GM21423 (cell line): Measurements from ENCODE around the gene CHAF1A.

ENCODE experiments used
- ATAC-seq: cut with Tn5 transposase; IDR thresholded peaks from one replicate; pipeline ENCODE4 v1.9.1; 2021; ENCODE audit warnings: mild to moderate bottlenecking, moderate library complexity; ENCODE audit not compliant: unreplicated experiment

The CHAF1A gene, protein sequence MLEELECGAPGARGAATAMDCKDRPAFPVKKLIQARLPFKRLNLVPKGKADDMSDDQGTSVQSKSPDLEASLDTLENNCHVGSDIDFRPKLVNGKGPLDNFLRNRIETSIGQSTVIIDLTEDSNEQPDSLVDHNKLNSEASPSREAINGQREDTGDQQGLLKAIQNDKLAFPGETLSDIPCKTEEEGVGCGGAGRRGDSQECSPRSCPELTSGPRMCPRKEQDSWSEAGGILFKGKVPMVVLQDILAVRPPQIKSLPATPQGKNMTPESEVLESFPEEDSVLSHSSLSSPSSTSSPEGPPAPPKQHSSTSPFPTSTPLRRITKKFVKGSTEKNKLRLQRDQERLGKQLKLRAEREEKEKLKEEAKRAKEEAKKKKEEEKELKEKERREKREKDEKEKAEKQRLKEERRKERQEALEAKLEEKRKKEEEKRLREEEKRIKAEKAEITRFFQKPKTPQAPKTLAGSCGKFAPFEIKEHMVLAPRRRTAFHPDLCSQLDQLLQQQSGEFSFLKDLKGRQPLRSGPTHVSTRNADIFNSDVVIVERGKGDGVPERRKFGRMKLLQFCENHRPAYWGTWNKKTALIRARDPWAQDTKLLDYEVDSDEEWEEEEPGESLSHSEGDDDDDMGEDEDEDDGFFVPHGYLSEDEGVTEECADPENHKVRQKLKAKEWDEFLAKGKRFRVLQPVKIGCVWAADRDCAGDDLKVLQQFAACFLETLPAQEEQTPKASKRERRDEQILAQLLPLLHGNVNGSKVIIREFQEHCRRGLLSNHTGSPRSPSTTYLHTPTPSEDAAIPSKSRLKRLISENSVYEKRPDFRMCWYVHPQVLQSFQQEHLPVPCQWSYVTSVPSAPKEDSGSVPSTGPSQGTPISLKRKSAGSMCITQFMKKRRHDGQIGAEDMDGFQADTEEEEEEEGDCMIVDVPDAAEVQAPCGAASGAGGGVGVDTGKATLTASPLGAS

DNA sequence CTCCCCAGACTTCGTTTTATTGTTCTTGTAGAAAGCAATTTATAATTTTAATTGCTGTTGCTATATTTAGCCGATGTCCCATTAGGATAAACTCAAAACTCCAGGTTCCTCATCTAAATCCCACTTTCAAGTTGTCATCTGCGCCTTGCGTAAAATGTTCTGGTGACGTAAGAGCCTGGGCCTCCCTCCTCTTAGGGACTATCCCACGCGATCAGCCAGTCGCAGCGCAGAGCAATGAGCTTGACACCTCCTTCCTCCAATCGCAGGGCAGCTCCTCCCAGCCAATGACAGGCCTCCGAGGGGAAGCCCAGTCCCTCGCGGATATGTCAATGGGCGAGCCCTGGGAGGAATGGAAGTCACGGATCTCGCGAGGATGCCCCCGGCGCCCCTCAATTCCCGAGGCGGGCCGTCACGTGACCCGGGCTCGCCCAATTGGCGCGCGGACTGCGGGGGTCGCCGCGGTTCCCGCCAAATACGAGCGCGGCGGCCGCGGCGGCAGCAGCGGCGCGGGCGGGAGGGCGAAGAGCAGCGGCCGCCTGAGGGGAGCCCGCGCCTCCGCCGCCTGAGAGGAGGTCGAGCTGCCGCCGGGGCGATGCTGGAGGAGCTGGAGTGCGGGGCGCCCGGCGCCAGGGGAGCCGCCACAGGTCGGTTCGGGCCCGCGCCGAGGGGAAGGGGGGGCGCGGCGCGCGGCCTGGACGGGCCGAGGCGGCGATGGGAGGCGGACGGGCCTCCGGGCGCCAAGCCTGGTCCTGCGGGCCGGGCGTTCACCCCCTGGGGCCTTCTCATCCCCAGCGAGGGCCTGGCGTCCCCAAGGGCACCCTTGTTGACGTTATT, at the start of gene CHAF1A:
Gene CHAF1A (plus strand): TSS at position 470 of the 834 bp plus-strand sequence. CDS start 123 bp downstream, at position 593.
- peak; percentile 74 for ATAC-seq

DNA sequence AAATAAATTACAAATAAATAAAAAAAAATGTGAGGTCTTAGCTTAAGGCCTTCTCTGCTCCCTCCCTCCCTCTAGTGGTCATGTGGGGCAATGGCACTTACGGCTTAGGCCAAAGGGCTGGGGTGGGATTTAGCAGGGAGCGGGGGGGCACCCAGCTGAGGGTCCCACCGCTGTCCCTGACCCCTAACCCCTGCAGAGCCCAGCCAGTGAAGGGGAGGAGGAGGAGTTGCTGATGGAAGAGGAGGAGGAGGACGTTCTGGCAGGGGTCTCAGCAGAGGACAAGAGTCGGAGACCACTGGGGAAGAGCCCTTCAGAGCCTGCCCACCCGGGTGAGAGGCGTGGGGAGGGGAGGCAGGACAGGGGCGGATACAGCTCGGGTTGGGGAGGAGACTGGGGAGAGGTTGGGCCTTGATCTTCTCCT, 49.7 kb upstream of the CHAF1A start:
- ATAC-seq, result no peak

DNA sequence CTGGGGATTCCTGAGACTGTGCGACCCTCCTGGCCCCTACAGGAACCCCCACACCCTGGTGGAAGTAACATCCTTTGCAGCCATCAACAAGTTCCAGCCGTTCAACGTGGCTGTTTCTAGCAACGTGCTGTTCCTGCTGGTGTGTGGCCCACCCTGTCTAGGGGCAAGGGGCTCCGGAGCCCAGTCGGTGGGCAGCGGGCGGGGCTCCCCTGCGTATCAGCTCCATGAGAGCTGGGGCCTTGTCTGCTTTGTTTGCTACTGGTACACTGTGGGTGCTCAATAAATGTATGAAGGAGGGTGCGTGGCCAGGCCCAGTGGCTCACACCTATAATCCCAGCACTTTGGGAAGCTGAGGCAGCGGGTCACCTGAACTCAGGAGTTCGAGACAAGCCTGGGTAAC, 48.2 kb upstream of the CHAF1A start:
- ATAC-seq, result no peak

DNA sequence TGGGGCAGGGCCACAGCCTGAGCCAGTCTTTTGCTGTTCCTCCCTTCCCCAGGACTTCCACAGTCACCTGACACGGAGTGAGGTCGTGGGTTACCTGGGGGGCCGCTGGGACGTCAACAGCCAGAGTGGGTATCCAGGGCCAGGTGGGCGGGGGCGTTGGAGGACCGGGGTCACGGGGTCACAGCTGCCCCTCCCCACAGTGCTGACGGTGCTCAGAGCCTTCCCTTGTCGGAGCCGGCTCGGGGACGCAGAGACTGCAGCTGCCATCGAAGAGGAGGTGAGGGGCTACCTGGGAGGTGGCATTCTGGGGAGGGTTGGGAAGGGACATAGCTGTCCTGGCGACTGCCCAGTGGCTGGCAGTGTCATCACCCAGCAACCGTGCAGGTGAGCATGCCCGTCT, 47.5 kb upstream of the CHAF1A start:
- no peak for ATAC-seq

DNA sequence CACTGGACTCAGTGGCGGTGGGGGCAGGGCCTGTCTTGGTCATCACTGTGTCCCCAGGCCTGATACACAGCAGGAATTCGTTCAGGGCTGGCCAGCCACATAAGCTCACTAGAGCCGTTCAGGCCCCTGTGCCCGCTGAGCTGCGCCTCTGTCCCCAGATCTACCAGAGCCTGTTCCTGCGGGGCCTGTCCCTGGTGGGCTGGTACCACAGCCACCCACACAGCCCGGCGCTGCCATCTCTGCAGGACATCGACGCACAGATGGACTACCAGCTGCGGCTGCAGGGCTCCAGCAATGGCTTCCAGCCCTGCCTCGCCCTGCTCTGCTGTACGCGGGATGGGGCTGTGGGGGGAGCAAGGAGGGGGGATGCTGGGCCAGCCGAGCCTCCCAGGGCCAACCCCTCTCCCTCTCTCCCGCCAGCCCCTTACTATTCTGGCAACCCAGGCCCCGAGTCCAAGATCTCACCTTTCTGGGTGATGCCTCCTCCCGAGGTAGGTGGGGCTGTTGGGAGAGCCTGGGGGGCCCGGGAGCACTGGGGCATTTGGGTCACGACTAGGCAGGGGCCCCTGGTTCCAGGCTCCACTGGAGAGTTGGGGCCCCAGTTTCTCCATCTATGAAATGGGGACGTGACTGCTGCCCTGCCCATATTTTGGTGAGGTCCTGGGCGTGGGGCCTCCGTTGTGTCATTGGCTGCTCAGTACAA, 45.2 kb upstream of the CHAF1A start:
- ATAC-seq, result no peak

DNA sequence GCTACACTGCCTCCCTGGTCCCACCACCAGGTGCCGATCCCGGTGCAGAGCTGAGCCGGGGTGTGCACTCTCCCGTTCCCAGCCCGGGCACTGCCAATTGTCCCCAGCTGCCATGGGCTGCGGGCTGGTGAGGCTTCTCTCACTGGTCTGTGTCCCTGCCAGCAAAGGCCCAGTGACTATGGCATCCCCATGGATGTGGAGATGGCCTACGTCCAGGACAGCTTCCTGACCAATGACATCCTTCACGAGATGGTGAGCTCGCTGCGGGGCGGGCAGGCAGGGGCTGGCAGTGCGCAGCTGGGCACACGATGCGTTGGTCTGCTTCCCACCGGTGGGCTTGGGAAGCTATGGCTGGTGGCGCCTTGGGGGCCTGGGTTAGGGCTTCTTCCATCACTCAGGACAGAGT, 44.5 kb upstream of the CHAF1A start:
- no peak for ATAC-seq

DNA sequence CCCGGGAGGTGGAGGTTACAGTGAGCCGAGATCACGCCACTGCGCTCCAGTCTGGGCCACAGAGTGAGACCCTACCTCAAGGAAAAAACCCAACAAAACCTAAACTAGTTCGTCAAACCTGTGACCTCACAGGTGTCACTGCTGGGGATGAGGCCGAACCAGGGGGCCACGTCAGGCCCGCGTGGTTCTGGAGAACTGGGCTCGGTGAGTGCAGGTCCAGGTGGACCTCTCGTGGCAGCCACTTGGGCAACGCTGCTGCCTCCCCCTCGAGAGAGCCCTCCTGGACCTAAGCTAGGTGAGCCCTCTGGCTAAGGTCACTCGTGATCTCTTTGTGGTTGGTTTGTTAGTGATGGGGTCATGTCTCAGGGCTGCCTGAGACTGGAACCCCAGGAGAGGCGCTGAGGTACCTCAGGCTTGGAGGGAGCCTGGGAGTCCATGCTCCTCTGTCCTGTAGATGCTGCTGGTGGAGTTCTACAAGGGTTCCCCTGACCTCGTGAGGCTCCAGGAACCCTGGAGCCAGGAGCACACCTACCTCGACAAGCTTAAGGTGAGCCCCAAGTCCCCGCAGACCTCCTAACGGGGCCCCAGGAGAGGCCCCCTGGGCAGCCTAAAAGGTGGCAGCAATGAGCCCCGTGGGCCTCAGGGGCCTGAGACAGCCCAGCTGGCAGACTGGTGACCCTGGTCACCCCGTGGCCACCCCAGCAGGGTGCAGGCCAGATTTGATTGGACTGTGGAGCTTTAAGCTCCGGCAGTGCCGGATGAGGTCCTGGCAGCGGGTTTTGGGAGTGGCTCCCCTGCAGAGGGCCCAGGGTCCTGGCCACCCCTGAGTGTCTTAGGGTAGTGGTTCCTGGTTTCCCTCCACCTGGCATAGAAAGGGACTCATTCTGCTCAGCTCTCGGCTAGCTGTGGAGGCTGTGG, 43.5 kb upstream of the CHAF1A start:
- ATAC-seq, result no peak

DNA sequence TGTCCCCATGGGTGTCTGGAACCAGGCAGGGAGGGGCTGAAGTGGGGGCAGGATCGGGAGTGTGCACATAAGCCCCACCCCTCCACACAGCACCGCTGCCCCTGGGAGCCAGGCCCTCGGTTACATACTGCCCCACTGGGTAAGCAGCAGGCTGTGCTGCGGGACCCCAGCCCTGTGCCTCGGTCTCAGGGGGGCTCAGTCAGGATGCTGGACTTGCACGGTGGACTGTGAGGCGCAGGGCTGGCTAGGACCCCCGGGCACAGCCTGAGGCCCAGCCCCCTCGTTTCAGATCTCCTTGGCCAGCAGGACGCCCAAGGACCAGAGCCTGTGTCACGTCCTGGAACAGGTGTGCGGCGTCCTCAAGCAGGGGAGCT, 42.8 kb upstream of the CHAF1A start:
- no peak for ATAC-seq

DNA sequence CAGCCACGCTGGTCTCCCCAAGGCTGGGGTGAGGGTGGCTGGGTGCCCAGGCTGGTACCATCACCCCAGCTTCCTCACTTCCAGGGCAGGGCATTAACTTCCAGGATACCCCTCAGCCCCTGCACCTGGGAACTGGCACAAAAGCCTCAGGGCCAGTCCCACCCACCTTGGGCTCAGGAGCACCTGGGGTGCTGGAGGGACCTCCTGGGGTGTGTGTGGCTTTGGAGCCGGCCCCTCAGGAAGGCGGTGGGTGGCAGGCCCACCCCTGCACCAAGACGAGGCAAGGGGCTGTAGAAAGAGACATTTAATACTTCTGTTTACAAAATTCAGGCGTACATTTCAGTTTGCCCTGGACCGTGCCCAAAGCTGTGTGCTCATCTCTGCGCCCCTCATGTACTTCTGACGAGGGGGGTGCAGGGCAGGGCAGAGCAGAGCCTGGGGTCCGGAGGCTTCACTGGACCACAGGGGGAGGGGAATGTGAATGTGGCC, 42.3 kb upstream of the CHAF1A start:
- ATAC-seq, result no peak

DNA sequence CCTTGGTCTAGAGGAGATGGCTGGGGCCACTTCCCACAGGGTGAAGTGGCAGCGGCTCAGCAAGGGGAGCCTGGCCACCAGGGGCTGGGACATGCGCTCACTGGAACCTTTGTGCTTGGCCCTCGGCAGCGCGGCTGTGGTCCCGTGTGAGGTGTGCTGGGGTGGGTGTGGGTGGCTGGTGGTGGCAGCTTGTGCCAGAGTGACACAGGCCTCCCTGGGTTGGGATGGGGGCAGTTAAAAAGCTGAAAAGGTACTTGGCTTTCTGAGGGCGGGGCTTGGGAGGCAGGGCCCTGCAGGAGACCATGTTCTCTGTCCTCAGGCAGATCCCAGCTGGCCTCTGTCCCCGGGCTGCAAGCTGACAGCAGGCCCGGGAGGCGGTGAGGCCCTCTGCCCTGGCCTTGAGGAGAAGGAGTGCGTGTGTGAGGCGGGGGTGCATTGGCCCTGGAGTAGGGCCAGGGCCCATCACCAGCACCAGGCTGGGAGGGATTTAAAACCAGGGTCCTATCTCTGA, 41.7 kb upstream of the CHAF1A start:
- ATAC-seq, result no peak

DNA sequence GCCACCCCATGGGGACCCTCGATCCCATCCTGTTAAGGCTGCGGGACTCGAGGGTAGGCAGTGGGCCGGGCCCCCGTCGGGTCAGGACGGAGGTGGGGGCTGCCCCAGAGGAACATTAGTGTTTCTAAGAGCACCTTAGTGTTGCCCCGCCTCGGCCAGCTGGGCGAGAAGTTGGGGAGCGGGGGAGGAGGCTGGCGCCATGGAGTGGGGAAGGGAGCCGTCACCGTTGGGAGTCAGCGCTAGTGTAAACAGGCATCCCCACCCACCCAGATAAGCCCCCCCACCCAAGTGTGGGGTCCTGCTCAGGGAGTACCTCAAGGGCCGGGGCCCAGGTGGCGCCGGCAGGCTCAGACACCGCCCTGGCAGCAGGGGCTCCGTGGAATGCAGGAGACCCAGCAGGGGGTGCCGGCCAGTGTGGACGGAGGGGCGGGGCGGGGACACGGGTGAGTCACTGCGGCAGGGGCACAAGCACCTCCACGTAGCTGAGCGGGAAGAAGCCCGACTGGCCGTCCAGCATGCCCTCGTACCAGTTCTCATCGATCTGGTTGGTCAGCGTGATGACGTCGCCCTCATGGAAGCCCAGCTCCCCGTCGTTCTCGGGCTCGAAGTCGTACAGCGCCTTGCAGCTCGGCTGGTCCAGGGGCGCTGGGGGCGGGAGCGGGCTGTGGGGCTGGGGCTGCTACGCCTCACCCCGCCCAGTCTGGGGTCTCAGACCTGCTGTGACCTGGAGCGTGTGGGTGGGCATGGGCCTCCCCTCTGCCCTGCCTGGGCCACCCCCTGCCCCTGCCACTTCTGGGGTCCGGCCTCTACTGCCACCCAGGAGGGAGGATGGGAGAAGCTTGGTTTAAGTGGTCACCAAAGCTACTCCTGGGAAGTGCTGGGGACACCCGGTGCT, 41.0 kb upstream of the CHAF1A start:
- ATAC-seq, result no peak

DNA sequence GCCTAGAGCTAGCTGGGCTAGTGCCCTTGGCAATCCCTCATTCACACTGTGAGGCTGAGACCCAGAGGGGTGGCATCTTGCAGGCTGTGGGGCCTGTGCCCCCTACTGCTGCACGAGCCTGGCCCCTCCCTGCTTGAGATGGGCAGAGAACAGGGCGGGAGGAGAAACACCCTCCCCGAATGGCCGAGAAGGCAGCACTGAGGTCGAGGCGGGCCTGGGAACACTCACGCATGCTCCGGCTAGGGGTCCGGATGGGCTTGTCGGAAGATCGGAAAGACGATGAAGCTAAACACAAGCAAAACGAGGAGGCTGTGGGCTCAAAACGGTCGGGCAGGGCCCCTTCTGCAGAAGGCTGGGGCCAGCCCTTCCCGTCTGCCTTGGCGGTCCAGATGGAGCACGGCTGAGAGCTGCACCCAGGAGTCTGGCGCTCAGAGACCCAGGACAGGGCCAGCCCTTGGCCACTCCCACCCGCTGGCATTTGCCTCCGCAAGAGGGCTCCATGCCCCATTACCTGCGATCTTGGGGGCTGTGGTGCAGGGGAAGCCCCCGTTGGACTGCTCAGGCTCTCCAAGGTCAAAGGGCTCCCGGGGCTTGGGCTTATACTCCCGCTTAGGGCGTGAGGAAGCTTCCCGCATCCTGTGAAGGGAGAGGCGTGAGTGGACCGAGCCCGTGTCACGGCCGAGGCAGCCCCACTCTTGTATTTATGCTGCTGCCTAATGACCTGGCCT, 40.2 kb upstream of the CHAF1A start:
- ATAC-seq, result no peak

DNA sequence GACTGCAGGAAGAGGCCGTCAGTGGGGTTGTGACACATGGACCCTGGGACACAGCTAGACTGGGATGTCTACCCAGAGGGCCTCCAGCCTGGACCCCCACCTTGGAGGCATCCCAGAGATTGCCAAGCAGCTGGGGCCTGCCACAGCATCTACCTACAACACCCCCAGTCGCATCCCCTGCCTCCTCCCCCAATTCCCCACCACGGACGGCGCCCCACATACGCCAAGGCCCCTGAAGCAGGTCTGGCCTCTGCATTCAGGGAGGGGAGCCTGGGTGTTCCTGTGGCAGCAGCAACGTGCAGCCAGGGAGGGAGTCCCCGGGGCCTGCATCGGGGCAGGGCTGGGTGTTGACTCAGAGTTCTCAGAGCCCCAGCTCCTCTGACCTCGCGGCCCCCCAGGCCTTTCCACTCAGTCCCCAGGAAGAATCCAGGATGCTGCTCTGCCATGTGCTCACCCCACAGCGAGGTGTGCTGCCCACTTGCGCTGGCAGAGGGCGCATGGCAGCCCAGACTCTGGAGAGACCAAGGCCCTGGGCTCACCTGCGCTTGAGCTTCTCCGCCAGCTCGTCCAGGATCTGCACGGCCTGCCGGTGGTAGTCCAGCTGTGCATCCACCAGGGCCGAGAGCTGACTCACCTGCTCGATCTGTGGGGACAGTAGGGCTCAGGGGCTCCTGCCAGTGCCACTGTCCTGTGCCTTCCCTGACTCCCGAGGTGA, 39.5 kb upstream of the CHAF1A start:
- no peak for ATAC-seq

DNA sequence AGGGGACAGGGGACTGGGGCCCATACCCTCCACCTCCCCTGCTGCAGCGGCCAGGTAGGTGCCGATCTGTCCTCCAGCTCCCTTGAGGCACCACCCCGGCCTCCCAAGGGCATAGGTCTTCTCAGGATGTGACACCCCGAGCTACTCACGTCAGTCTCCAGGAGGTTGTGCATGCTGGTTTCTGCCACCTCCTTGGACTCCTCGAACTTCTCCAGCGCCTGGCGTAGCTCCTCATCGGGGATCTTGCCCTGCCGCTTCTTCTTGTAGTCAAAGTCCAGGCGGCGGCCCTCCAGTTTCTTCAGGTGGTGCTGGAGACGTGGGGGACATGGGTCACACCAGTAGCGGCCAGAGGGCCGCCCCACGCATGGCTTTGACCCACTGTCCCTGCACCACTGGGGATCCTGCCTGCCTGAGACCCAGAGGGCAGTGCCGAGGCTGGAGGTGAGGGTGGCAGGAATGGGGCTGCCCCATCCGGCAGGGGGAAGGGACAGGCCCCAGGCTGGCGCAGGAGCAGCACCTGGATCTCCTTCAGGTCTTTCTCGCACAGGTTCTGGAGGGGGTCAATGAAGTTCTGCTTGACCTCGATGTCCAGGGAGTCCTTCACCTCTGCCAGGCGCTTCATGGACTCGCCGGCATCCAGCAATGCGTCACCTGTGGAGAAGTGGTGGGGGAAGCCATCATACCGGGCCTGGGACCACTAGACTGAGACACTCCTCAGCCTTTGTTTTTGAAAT, 38.7 kb upstream of the CHAF1A start:
- ATAC-seq, result no peak

DNA sequence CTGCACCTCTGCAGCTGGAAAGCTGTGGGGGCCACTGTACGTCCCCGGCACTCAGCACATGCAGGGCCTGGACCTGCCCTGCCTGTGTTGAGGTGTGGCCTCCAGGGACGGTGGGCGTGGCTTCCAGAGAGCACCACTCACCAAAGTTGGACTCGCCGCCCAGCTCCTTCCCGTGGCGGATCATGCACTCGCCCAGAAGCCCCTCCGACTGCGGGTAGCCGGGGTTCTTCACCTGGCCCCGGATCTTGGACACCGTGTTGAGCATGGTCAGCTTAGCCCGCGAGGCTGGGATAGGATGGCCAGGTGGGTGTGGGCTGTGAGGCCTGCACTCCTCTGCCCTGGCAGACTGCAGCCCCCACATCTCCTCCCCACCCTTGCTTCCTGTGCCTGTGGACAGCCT, 37.1 kb upstream of the CHAF1A start:
- ATAC-seq, result no peak
